HEK293 (cell line): ENCODE results near the gene RASA3.

Experiments
- CTCF ChIA-PET: fragments of 350-600 bp; formaldehyde crosslinking; extraction: SDS; loops from one replicate; lab custom pipeline; 2021; ENCODE audit warnings: antibody characterized with exemption; lab: Yijun Ruan, JAX
- POLR2A ChIA-PET: fragments of 300-600 bp; formaldehyde crosslinking; extraction: SDS; loops from one replicate; lab custom pipeline; 2020; ENCODE audit warnings: antibody characterized with exemption, inconsistent platforms; lab: Yijun Ruan, JAX
- H3K27ac ChIP-seq: fragments of 200-500 bp; sonication (Bioruptor generic); 2 replicates; pipeline ENCODE4 v1.5.1; 2014; ENCODE audit warnings: low read depth, low read length, control low read depth, inconsistent platforms; ENCODE audit errors: extremely low read depth
- H3K36me3 ChIP-seq, 2 experiments: fragments of 200-500 bp in 1 of 2; sonication (Bioruptor generic) in 1 of 2; 1 replicate in 1 of 2; 2 replicates in 1 of 2; pipeline ENCODE4 v1.5.1; 2014 to 2017; ENCODE audit warnings: inconsistent platforms in 2 of 2, low read length in 2 of 2; ENCODE audit not compliant: control insufficient read depth in 2 of 2, insufficient read depth in 1 of 2
- H3K4me1 ChIP-seq: fragments of 200-500 bp; sonication (Bioruptor generic); 2 replicates; pipeline ENCODE4 v1.5.1; 2014; ENCODE audit warnings: mild to moderate bottlenecking, low read length, inconsistent platforms; ENCODE audit not compliant: control insufficient read depth, insufficient read depth
- H3K4me3 ChIP-seq: 2 replicates; pipeline ENCODE4 v1.5.1; 2011; ENCODE audit warnings: low read depth, mild to moderate bottlenecking, control low read depth, low read length, moderate library complexity
- H3K9me3 ChIP-seq: fragments of 200-500 bp; sonication (Bioruptor generic); 2 replicates; pipeline ENCODE4 v1.5.1; 2014; ENCODE audit warnings: low read depth, low read length, inconsistent platforms; ENCODE audit not compliant: control insufficient read depth, insufficient read depth
- BCL11B ChIP-seq: fragments of 450-650 bp; formaldehyde crosslinking; IDR thresholded peaks from 2 replicates; pipeline ENCODE4 v1.5.1; 2016; ENCODE audit warnings: low read depth, missing biosample characterization, missing genetic modification characterization
- SALL2 ChIP-seq: fragments of 450-650 bp; formaldehyde crosslinking; IDR thresholded peaks from 2 replicates; pipeline ENCODE4 v1.5.0; 2017; ENCODE audit warnings: missing biosample characterization, mild to moderate bottlenecking, missing genetic modification characterization, borderline replicate concordance
- SETDB1 ChIP-seq: IDR thresholded peaks from one replicate; pipeline ENCODE4 v1.6.1; 2017; ENCODE audit warnings: mild to moderate bottlenecking, low read length, moderate library complexity, mixed read lengths; ENCODE audit not compliant: insufficient read length
- ZFHX2 ChIP-seq: fragments of 450-650 bp; formaldehyde crosslinking; conservative IDR thresholded peaks from 2 replicates; pipeline ENCODE4 v1.5.1; 2016; ENCODE audit warnings: missing biosample characterization, missing genetic modification characterization
- ZIC2 ChIP-seq: fragments of 450-650 bp; formaldehyde crosslinking; IDR thresholded peaks from 2 replicates; pipeline ENCODE4 v1.5.1; 2016; ENCODE audit warnings: missing biosample characterization, missing genetic modification characterization
- ZNF140 ChIP-seq: fragments of 450-650 bp; formaldehyde crosslinking; IDR thresholded peaks from 2 replicates; pipeline ENCODE4 v1.5.1; 2016; ENCODE audit warnings: missing biosample characterization, missing genetic modification characterization
- ZNF221 ChIP-seq: fragments of 450-650 bp; formaldehyde crosslinking; IDR thresholded peaks from 2 replicates; pipeline ENCODE4 v1.5.1; 2017; ENCODE audit warnings: missing biosample characterization, missing genetic modification characterization, borderline replicate concordance
- ZNF426 ChIP-seq: fragments of 450-650 bp; formaldehyde crosslinking; IDR thresholded peaks from 2 replicates; pipeline ENCODE4 v1.5.1; 2017; ENCODE audit warnings: missing biosample characterization, missing genetic modification characterization, mild to moderate bottlenecking, inconsistent platforms, moderate library complexity
- ZNF473 ChIP-seq: fragments of 450-650 bp; formaldehyde crosslinking; IDR thresholded peaks from 2 replicates; pipeline ENCODE4 v1.5.1; 2017; ENCODE audit warnings: missing biosample characterization, missing genetic modification characterization
- ZNF571 ChIP-seq: fragments of 450-650 bp; formaldehyde crosslinking; IDR thresholded peaks from 2 replicates; pipeline ENCODE4 v1.5.0; 2017; ENCODE audit warnings: missing biosample characterization, missing genetic modification characterization
- TF ChIP-seq, protein P1 (sequence below): fragments of 450-650 bp; formaldehyde crosslinking; IDR thresholded peaks from 2 replicates; pipeline ENCODE4 v1.5.1; 2016; ENCODE audit warnings: missing biosample characterization, missing genetic modification characterization
- TF ChIP-seq, protein P2 (sequence below): fragments of 450-650 bp; formaldehyde crosslinking; IDR thresholded peaks from 2 replicates; pipeline ENCODE4 v1.5.1; 2016; ENCODE audit warnings: missing biosample characterization, missing genetic modification characterization
- TF ChIP-seq, protein P3 (sequence below): fragments of 450-650 bp; formaldehyde crosslinking; IDR thresholded peaks from 2 replicates; pipeline ENCODE4 v1.5.1; 2016; ENCODE audit warnings: missing biosample characterization, missing genetic modification characterization, low read depth
- TF ChIP-seq, protein P4 (sequence below): fragments of 450-650 bp; formaldehyde crosslinking; IDR thresholded peaks from 2 replicates; pipeline ENCODE4 v1.5.1; 2016; ENCODE audit warnings: missing biosample characterization, missing genetic modification characterization
- TF ChIP-seq, protein P5 (sequence below): fragments of 450-650 bp; formaldehyde crosslinking; IDR thresholded peaks from 2 replicates; pipeline ENCODE4 v1.5.1; 2017; ENCODE audit warnings: missing biosample characterization, missing genetic modification characterization
- TF ChIP-seq, protein P6 (sequence below): fragments of 450-650 bp; IDR thresholded peaks from 2 replicates; pipeline ENCODE4 v1.5.1; 2018; ENCODE audit warnings: missing biosample characterization, mild to moderate bottlenecking, missing genetic modification characterization
- TF ChIP-seq, protein P7 (sequence below): fragments of 450-650 bp; formaldehyde crosslinking; IDR thresholded peaks from 2 replicates; pipeline ENCODE4 v1.5.1; 2016; ENCODE audit warnings: missing biosample characterization, missing genetic modification characterization, borderline replicate concordance

RASA3 gene

DNA sequence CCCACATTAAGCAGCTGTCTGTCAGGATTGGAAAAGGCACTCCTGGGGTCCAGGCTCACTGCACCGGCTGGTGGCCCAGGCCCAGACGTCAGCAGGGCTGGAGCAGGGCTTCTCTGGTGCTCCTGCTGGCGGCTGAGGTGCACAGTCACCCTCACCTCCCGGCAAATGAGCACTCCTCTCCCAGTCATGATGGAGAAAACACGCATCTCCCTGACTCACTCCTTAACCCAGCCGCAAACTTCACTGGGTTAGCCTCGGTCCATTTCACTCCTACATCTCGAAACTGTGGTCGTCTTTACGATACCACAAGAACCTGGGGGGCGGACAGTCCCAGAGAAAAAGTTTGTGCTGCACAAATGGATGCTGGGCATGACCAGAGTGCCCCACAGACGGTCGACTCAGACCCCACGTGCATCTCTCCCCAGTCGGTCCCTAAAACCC, 3.3 kb upstream of the RASA3 start:
- no peaks in the 10 kb centered on the region for H3K36me3 ChIP-seq
- no peaks in the 10 kb centered on the region for H3K4me1 ChIP-seq
- H3K4me3 ChIP-seq = no peak overlapping the region
- ChIA-PET CTCF (interaction anchor here (0.6 kb wide), 1 partner anchor 22 kb away, joined by 6 read pairs; no protein-coding TSS in a partner anchor), POLR2A (no interaction called here)
- no peak overlapping the region for H3K27ac ChIP-seq
- H3K9me3 ChIP-seq = no peaks in the 10 kb centered on the region
- TF ChIP-seq SALL2 (tag by site-specific recombination) (no peak), ZNF571 (tag by site-specific recombination) (no peak), ZNF221 (no peak), SETDB1 (no peak), ZFHX2 (no peak), BCL11B (tag by site-specific recombination) (no peak), ZNF473 (tag by site-specific recombination) (no peak), ZIC2 (tag by site-specific recombination) (no peak)
- TF ChIP-seq, protein P1, sequence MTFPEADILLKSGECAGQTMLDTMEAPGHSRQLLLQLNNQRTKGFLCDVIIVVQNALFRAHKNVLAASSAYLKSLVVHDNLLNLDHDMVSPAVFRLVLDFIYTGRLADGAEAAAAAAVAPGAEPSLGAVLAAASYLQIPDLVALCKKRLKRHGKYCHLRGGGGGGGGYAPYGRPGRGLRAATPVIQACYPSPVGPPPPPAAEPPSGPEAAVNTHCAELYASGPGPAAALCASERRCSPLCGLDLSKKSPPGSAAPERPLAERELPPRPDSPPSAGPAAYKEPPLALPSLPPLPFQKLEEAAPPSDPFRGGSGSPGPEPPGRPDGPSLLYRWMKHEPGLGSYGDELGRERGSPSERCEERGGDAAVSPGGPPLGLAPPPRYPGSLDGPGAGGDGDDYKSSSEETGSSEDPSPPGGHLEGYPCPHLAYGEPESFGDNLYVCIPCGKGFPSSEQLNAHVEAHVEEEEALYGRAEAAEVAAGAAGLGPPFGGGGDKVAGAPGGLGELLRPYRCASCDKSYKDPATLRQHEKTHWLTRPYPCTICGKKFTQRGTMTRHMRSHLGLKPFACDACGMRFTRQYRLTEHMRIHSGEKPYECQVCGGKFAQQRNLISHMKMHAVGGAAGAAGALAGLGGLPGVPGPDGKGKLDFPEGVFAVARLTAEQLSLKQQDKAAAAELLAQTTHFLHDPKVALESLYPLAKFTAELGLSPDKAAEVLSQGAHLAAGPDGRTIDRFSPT (tag by site-specific recombination) = no peak
- TF ChIP-seq, protein P2, sequence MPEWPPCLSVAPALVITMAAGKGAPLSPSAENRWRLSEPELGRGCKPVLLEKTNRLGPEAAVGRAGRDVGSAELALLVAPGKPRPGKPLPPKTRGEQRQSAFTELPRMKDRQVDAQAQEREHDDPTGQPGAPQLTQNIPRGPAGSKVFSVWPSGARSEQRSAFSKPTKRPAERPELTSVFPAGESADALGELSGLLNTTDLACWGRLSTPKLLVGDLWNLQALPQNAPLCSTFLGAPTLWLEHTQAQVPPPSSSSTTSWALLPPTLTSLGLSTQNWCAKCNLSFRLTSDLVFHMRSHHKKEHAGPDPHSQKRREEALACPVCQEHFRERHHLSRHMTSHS (tag by site-specific recombination) = no peak
- TF ChIP-seq, protein P3, sequence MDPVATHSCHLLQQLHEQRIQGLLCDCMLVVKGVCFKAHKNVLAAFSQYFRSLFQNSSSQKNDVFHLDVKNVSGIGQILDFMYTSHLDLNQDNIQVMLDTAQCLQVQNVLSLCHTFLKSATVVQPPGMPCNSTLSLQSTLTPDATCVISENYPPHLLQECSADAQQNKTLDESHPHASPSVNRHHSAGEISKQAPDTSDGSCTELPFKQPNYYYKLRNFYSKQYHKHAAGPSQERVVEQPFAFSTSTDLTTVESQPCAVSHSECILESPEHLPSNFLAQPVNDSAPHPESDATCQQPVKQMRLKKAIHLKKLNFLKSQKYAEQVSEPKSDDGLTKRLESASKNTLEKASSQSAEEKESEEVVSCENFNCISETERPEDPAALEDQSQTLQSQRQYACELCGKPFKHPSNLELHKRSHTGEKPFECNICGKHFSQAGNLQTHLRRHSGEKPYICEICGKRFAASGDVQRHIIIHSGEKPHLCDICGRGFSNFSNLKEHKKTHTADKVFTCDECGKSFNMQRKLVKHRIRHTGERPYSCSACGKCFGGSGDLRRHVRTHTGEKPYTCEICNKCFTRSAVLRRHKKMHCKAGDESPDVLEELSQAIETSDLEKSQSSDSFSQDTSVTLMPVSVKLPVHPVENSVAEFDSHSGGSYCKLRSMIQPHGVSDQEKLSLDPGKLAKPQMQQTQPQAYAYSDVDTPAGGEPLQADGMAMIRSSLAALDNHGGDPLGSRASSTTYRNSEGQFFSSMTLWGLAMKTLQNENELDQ (tag by site-specific recombination) = no peak
- TF ChIP-seq, protein P4, sequence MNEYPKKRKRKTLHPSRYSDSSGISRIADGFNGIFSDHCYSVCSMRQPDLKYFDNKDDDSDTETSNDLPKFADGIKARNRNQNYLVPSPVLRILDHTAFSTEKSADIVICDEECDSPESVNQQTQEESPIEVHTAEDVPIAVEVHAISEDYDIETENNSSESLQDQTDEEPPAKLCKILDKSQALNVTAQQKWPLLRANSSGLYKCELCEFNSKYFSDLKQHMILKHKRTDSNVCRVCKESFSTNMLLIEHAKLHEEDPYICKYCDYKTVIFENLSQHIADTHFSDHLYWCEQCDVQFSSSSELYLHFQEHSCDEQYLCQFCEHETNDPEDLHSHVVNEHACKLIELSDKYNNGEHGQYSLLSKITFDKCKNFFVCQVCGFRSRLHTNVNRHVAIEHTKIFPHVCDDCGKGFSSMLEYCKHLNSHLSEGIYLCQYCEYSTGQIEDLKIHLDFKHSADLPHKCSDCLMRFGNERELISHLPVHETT (tag by site-specific recombination) = no peak
- TF ChIP-seq, protein P5, sequence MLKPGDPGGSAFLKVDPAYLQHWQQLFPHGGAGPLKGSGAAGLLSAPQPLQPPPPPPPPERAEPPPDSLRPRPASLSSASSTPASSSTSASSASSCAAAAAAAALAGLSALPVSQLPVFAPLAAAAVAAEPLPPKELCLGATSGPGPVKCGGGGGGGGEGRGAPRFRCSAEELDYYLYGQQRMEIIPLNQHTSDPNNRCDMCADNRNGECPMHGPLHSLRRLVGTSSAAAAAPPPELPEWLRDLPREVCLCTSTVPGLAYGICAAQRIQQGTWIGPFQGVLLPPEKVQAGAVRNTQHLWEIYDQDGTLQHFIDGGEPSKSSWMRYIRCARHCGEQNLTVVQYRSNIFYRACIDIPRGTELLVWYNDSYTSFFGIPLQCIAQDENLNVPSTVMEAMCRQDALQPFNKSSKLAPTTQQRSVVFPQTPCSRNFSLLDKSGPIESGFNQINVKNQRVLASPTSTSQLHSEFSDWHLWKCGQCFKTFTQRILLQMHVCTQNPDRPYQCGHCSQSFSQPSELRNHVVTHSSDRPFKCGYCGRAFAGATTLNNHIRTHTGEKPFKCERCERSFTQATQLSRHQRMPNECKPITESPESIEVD (tag by site-specific recombination) = no peak
- TF ChIP-seq, all 188 proteins: peak for 0

DNA sequence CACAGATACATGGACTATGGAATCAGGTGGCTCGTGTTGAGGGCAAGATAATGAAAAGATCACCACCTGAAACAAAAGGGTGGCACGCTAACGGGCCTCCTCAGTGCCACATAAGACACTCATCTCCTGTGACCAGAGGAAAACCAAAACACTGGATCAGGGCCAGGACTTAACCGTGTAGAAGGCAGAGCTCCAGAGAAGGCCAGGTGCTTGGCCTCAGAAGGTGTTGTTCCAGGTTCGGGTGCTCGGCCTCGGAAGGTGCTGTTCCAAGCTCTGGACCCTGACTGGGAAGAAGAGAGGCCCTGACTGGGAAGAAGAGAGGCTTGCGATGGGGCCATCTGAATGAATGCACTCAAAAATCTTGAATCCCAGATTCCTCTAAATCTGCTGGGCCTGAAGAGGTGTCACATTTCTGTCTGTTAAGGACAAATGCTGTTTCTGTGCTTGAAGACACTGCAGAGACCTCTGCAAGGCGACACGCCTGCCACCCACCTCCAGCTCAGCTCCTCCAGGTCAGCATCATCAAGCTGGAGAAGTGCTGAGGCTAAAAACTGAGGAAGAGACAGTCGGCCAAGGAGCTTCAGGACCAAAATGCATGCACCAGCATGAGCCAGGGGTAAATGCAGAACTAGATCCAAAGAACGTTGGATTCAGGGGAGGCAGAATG, 2.7 kb upstream of the RASA3 start:
- H3K27ac ChIP-seq = no peak overlapping the region
- ChIA-PET CTCF (no interaction called here), POLR2A (no interaction called here)
- H3K4me1 ChIP-seq = no peaks in the 10 kb centered on the region
- no peaks in the 10 kb centered on the region for H3K36me3 ChIP-seq
- H3K4me3 ChIP-seq = no peak overlapping the region
- no peaks in the 10 kb centered on the region for H3K9me3 ChIP-seq
- TF ChIP-seq ZNF140 = no peak
- TF ChIP-seq, protein P6, sequence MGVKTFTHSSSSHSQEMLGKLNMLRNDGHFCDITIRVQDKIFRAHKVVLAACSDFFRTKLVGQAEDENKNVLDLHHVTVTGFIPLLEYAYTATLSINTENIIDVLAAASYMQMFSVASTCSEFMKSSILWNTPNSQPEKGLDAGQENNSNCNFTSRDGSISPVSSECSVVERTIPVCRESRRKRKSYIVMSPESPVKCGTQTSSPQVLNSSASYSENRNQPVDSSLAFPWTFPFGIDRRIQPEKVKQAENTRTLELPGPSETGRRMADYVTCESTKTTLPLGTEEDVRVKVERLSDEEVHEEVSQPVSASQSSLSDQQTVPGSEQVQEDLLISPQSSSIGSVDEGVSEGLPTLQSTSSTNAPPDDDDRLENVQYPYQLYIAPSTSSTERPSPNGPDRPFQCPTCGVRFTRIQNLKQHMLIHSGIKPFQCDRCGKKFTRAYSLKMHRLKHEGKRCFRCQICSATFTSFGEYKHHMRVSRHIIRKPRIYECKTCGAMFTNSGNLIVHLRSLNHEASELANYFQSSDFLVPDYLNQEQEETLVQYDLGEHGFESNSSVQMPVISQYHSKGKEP (tag by site-specific recombination) = no peak
- no peak for TF ChIP-seq ZNF426 (tag by site-specific recombination)
- TF ChIP-seq, protein P7, sequence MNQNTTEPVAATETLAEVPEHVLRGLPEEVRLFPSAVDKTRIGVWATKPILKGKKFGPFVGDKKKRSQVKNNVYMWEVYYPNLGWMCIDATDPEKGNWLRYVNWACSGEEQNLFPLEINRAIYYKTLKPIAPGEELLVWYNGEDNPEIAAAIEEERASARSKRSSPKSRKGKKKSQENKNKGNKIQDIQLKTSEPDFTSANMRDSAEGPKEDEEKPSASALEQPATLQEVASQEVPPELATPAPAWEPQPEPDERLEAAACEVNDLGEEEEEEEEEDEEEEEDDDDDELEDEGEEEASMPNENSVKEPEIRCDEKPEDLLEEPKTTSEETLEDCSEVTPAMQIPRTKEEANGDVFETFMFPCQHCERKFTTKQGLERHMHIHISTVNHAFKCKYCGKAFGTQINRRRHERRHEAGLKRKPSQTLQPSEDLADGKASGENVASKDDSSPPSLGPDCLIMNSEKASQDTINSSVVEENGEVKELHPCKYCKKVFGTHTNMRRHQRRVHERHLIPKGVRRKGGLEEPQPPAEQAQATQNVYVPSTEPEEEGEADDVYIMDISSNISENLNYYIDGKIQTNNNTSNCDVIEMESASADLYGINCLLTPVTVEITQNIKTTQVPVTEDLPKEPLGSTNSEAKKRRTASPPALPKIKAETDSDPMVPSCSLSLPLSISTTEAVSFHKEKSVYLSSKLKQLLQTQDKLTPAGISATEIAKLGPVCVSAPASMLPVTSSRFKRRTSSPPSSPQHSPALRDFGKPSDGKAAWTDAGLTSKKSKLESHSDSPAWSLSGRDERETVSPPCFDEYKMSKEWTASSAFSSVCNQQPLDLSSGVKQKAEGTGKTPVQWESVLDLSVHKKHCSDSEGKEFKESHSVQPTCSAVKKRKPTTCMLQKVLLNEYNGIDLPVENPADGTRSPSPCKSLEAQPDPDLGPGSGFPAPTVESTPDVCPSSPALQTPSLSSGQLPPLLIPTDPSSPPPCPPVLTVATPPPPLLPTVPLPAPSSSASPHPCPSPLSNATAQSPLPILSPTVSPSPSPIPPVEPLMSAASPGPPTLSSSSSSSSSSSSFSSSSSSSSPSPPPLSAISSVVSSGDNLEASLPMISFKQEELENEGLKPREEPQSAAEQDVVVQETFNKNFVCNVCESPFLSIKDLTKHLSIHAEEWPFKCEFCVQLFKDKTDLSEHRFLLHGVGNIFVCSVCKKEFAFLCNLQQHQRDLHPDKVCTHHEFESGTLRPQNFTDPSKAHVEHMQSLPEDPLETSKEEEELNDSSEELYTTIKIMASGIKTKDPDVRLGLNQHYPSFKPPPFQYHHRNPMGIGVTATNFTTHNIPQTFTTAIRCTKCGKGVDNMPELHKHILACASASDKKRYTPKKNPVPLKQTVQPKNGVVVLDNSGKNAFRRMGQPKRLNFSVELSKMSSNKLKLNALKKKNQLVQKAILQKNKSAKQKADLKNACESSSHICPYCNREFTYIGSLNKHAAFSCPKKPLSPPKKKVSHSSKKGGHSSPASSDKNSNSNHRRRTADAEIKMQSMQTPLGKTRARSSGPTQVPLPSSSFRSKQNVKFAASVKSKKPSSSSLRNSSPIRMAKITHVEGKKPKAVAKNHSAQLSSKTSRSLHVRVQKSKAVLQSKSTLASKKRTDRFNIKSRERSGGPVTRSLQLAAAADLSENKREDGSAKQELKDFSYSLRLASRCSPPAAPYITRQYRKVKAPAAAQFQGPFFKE (tag by site-specific recombination) = no peak
